ENCODE measurements around the gene DNAH8. TPM values are rescaled to one million over a fixed set of nuclear protein-coding genes. Genes with fewer than 3 reads are reported as not detected.
A peak's percentile ranks its signal among the peaks of the same experiment; 100 is the strongest.
"Not testable (repeated sequence)": the region's sequence is repeated elsewhere in the genome, so short reads cannot be mapped to it uniquely, and the experiment has no call there.

The DNAH8 gene
- polyA plus RNA-seq, 3 donors, result 0.31 to 0.79 (median 0.37) TPM

DNA sequence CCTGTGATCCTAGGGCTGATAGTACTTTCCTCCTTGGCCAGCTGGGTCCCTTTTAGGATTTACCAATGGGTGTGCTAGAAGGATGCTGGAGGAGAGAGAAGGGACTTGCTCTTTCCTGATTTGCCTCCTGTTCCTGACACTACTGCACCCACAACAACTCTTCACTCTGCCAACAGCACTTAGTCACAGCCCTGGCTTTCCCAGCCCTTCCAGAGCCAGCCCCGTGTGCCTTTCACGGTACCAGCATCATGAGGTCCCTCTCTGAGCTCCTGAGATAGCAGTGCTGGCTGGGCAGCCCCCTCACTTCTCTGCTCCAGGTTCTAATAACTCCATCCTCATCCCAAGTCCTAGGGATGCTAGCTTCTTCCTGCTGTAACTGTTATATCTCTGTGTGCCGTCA is 80.9 kb downstream of the DNAH8 start:
- DNase-seq, result no peak

DNA sequence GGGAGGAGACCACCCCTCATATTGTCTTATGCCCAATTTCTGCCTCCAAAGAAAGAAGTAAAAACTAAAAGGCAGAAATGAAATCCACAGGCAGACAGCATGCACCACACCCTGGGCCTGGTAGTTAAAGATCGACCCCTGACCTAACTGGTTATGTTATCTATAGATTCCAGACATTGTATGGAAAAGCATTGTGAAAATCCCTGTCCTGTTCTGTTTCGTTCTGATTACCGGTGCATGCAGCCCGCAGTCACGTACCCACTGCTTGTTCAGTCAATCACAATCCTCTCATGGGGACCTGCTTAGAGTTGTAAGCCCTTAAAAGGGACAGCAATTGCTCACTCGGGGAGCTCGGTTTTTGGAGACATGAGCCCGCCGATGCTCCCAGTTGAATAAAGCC is 81.3 kb downstream of the DNAH8 start:
- DNase-seq, result not testable (repeated sequence)

DNA sequence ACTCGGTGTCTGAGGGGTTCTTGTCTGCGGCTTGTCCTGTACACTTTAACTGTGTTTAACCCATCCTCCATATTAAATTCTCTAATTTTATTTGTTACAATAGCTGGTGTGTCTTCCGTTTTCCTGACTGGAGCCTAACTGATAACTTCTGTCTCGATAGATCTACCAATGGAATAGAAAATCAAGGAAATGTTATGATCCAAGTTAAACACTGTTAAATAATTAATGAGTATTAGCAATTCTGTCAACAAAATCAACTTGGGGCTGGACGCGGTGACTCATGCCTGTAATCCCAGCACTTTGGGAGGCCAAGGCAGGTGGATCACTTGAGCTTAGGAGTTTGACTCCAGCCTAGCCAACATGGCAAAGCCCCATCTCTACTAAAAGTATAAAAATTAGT is 81.7 kb downstream of the DNAH8 start:
- DNase-seq, result no peak

DNA sequence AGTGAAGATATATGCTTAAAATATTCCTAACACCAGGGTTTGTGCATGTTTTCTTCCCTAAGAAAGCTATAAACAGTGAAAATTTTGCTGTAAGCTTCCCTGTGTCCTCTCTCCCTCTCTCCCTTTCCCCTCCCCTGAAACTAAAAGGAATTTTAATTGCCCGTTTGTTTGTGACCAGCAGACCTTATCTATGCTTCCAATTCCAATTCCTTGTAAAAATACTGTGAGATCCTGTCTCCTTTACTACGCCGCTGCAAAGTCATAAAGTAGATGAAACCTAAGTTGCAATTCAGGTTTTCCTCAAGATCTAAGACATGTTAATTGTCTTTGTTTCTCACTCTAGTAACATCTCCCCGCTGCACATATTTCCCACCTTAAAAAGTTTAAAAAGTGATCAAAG is 82.3 kb downstream of the DNAH8 start:
- peak; percentile 60 for DNase-seq

DNA sequence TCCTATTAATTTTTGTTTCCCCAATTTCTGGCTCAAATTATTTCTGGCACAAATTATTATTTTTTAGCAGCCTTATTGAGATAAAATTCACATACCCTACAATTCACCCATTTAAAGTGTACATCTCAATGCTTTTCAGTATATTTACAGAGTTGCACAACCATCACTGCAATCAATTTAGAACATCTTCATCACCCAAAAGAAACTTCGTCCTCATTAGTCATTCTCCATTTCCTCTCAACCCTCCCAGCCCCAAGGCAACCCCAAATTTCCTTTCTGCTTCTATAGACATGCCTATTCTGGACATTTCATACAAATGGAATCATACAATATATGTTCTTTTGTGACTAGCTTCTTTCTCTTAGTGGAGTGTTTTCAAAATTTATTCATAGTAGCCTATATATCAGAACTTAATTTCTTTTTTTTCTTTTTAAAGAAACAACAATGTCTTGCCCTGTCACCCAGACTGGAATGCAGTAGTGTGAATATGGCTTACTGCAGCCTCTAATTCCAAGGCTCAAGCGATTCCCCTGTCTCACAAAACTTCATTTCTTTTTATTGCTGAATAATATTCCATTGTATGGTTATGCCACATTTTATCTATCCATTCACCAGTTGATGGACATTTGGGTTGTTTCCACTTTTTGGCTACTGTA is 84.5 kb downstream of the DNAH8 start:
- DNase-seq, result no peak

DNA sequence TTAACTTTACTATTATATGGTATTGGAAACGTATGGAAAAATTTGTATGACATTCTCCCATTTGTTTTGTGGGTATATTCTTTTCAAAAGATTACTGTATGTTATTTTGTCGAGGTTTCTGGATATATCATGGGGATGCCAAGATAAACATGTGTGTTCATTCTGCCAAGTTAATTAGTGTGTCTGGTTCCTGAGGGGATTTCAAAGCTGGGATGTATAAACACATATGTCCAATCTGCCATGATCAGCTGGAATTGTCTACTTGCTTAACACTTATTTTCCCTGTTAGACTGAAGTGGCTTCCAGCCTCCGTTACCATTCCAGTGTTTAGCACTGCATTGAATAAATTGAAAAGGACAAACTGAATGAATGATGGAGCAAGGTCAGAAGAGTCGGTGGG is 86.2 kb downstream of the DNAH8 start:
- DNase-seq, result no peak

DNA sequence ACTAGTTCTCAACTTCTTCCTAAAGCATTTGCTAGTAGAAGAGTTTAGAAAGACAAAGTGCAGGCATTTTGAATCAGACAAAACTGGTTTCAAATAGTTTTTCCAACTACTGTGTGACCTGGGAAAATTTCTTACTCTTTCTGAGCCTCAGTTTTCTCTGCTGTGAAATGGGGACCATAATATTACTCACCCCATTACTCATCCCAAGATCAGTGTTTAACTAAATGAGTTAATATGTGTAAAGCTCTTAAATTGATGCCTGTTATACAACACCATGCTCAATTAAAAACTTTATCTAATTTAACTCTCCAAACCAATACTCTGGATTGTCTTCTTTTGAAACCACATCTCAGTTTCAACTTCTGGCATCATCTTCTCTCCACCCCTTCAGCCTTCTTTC is 87.4 kb downstream of the DNAH8 start:
- no peak for DNase-seq

DNA sequence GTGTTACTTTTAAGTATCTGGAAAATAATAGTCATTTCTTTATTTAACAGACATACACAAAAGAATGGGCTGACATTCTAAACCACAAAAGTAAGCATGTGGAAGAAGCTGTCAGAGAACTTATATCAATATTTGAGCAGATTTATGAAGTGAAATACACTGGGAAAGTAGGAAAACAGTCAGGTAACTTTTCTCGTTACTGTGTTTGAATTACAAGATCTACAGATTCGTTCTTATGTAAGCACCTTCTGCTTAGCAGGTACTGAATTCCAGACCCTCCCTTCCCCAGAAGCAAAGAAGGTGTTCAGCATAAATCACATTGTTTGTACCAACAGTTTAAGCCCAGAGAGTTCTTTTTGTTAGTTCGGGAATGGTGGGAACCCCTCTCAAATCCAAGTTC is 88.0 kb downstream of the DNAH8 start:
- no peak for DNase-seq

DNA sequence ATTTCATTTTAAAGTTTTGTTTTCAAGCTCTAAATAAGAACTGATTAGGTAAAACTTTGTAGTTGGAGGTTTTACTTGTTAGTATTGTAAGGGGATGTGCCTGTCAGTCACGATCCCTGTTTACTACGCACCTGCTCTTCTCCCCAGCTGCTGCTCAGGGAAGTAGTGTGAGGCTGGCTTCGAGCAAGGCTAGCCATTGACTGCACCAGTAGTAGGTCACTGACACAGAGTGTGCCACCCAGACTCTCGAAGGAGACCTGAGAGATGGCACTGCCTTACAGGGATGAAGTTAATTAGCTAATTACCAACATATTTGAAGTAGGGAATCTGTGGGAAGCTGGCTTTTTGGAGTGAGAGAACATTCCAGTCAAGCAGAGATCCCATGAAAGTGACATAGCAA is 89.2 kb downstream of the DNAH8 start:
- no peak for DNase-seq

DNA sequence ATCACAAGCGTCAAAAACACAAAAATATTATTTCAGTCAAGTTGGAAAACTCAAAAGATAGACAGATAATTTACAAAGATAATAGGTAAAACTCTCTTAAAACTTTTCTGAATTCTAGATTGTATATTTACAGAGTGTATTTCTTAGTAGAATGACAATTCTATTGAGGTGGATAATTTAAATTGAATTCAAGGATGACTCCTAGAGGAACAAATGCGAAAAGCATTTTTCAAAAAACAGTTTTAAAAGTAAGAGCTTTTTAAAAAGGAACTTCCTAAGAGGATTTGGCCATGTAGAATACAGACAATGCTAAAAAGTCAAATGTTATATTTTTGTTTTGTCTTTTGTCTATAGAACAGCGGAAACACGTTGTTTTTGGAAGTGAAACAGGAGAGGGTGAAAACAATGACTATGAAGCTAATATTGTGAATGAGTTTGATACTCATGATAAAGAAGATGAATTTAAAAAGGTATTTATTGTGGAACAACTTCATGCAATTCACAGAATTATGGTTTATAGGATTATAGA is 90.1 kb downstream of the DNAH8 start:
- no peak for DNase-seq

DNA sequence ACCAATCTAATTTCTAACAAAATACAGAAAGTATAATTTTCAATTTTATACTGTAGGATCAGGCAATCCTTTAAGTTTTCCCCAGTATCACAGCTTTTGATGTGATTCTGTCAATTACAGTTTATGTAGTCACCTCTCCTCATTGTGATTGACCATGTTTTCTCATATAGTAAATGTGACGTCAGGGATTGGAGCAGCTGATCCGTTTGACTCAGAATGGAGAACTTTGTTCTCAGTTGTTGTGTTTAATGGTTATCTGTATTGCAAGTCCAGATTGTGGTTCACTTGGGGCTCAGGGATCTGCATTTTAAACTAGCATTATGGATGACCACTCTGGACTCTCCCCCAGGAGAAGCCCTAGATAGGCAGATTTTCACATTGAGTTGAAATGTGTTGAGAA is 90.6 kb downstream of the DNAH8 start:
- no peak for DNase-seq

DNA sequence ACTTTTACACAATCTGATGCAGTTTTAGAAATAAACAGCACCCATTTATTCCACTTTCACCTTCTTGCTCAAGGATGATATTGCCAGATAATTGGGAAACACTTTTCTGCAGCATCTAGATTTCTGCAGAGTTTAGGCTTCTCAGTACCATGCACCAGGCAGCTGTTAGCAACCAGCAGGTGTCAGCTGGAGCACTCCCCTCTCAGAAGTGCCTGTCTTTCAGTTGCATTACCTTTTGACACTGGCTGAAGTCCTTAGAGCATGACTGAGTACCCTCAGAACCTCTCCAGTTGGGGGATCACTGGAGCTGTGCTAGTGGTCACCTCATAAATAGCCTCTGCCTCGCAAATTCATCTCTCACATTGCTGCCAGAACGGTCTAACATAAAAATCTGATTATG is 91.2 kb downstream of the DNAH8 start:
- no peak for DNase-seq

DNA sequence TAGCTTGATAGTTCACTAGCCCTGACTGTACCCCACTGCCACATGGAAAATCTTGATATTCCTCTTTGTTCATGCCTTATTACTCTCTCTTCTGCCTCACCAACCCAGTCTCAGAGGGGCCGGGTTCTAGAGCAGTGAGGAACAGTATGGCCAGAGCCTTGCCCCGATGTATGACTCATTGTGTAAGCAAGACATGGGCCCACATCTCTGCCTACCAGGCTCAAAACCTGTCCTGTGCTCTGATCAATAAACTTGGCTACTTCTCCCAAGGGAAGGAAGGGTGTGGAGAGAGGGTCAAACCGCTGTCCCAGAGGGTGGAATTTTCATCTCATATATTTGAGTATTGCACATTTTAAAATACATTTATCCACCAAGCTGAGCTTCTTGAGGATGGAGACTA is 91.7 kb downstream of the DNAH8 start:
- DNase-seq, result no peak

DNA sequence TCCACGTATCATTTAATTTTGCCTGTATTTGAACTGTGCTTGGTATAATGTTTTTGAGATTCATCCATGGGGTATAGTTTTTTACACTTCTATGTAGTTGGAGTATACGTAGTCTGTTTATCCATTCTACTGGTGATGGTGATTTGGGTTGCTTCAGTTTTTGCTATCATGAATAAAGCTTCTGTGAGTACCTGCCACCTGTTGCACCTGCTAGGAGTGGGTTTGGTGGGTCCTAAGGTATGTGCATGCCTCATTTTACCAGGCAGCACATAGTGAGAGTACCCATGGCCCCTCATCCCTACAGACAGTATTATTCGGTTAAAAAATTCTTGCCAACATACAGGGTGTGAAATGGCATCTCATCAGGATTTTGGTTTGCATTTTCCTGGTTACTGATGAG is 92.9 kb downstream of the DNAH8 start:
- no peak for DNase-seq

DNA sequence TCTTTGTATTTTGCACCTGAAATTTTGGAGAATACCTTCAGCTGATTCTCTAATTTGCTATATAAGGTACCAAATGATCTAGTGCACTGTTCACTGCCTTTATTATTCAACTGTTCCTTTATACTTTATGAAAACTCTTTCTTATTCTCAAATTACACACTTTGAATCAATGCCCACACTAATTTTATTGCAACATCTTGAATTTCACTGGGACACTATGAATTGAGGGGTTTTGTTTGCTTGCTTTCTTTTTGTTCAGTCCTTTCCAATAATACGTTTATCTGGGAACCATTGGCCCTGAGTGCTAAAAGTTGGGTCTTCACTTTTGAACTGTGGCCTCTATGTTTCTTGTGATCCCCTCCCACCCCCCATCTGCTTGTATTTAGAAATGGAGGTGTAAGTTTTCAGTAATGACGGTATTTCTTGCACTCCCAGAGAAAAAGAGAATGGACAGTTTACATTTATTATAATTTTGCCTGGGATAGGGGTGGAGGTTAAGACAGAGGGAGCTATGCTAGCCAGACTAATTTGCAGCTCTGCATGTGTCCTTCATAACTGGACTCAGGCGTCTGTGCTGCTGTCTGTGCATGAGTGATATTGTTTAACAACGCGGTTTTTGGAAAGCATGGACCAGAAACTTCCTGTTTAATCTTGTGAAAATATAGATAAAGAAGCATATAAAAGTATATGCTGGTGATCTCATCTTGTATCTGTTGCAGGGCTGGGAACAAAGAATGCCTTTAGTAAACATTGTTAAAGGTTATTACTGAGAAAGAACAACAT is 98.1 kb downstream of the DNAH8 start:
- no peak for DNase-seq

DNA sequence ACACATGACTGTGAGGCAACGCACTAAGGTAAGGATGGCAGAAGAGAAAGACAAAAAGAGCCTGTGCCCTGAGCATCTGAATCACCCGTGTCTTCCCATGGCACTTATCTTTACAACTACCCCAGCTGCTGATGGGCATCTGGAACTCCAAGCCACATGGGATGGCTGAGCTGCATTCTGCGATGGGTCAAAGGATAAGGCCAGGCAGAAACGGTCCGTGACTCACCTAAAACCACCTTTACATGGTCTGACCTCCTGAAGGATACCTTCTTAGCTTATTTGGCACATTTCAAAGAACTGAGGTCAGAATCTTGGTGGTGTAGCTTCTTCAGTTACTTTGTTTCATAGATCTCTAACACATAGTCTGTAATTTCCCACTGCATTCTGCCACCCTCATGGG is 99.7 kb downstream of the DNAH8 start:
- DNase-seq, result no peak

DNA sequence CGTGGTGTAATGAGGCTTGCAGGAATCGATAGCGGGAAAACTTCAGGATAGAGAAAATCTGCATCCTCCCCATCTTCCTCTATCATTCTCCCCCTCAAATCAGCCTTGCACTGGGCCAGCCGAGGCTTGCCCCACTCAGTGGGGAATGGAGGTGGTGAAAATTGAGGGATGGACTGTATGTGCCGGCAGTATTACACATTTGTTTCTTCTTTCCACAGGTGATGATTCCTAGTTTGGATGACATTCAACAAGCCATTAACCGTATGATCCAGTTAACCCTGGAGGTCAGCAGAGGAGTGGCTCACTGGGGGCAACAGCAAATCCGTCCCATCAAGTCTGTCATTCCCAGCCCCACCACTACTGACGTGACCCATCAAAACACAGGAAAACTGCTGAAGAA is 100.1 kb downstream of the DNAH8 start:
- DNase-seq, result no peak

DNA sequence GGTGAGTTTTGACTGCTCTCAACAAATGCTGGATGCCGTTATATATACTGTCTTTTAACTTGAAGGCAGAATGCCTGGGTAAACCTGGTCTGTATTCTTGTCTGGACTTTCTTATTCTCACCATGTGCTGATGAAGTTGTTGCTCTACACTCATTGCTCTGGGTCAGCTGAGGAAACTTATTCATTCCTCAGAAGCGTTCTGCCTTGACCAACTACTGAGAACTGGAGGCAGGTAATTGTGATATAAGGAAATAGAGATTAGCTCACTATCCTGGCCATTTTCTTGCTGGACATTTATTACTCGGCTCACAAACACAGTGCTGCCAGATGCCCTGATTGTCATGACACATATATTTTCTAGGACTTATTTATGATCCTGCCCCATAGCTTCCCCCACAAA is 103.6 kb downstream of the DNAH8 start:
- DNase-seq, result no peak

DNA sequence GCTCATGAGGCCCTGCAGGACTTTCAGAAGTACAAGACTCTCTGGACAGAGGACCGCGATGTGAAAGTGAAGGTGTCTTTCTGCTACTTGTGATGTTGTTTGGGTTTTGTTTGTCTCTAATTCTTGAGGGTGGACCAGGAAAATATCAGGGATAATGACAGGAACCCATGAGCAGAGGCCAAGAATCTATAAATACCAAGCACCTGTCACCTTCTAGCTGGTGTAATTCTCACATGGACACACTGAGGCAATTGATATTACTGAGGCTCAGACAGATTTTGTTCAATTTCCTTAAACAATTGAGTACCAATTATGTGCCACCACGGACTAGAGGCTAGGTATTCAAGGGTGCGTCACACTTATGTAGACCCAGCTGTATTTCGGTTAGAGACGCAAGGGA is 107.9 kb downstream of the DNAH8 start:
- no peak for DNase-seq

DNA sequence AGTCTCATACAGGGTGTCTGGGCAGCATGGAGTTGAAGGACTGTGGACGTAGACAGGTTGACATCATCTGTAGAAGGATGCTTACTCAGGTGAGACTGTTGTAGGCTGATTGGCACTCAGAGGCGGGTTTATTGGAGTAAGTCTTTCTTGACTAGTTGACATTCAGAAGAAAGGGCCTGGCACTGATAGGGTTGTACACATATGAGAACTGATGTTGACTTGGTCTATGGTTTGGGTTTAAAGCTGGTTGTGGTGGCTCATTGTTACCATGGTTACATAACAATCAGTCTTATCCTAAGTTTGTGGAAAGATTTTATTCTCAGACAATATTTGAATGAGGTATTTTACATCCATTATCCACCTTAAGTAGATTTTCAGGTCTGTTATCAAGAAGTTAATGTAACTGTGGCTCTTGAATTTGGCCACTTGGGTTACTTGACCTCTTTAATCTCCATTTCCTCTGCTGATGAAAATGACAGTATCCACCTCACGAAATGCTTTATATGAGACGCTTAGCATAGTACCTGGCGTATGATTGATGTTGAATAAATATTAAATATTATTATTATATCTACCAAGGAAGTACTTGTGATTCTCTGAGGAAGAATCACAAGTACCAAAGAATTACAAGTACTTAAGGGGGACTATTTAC is 109.3 kb downstream of the DNAH8 start:
- DNase-seq, result no peak

DNA sequence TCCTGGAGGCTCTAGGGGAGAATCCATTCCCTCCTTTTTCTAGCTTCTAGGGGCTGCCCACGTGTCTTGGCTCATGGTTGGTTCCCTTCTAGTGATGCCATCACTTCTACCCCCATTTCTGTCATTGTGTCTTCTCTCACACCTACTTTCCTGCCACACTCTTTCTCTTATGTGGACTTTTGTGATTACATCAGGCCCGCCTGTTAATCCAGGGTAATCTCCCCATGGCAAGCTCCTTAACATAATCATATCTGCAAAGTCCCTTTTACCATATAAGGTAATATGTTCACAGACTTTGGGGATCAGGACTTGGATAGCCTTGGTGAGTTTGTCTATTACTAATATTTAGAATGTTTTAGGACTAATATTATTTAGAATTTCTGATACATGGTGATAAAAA is 111.9 kb downstream of the DNAH8 start:
- no peak for DNase-seq

DNA sequence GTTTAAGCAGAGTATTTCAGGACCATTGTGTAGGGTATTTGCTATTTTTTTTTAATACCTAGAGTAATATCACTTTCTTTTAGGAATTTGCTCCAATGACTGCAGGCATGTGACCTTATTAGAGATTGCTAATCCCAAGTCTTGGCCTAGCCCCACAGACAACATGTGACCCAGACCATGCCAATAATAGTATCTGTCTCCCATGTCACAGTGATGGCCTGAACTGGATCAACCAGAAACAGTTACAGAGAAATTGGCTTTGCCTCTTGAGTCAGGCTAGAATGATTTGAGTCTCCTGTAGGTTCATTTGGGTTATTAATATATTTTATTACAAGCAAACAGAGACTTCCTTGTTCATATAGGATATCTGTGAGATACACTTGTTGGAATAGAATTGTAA is 116.8 kb downstream of the DNAH8 start:
- no peak for DNase-seq

DNA sequence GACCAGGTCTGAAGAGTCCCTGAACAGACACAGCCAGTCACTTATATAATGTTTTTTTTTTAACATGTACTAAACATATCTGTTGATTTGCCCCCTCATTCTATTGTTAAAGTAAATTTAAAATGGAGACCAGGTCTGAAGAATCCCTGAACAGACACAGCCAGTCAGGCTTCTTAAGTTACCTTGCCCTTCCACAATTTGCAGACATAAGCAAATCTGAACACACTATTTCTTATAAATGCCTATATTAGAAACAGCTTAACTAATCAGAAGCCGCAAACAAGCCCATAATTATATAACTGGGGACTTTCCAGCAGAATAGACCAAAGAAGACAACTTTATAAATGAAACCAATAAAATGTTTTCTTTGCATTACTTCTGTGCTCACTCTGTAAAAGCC is 118.2 kb downstream of the DNAH8 start:
- no peak for DNase-seq
